Neural progenitor cell (in vitro differentiated cells): Measurements from ENCODE around the gene ANKK1.

Experiments used
- EZH2phosphoT487 ChIP-seq: fragments of 200-600 bp; sonication (generic); IDR thresholded peaks from 2 replicates; pipeline ENCODE4 v1.6.1; 2017; ENCODE audit warnings: antibody characterized with exemption
- TF ChIP-seq, protein P1 (sequence below): fragments of 200-600 bp; sonication (generic); IDR thresholded peaks from 2 replicates; pipeline ENCODE4 v1.5.1; 2017; ENCODE audit warnings: antibody characterized with exemption, mild to moderate bottlenecking

DNA sequence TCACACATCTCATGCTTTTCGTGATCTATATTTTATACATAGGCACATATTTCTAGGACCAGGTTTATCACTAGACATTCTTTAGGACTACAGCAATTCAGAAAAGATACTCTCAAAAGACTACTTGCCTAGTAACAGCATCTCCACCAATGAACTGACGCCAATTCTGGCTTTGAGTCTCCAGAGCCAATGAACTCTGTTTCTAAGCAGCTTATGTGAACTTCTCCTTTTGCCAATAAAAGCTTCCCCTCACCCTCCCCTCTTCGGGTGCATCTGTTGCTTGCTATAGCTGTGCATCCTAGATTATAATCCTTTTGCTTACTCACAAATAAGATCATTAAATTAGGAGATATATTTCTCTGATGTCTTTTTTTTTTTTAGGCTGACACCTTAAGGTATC is 11.4 kb upstream of the ANKK1 start:
- TF ChIP-seq, protein P1, sequence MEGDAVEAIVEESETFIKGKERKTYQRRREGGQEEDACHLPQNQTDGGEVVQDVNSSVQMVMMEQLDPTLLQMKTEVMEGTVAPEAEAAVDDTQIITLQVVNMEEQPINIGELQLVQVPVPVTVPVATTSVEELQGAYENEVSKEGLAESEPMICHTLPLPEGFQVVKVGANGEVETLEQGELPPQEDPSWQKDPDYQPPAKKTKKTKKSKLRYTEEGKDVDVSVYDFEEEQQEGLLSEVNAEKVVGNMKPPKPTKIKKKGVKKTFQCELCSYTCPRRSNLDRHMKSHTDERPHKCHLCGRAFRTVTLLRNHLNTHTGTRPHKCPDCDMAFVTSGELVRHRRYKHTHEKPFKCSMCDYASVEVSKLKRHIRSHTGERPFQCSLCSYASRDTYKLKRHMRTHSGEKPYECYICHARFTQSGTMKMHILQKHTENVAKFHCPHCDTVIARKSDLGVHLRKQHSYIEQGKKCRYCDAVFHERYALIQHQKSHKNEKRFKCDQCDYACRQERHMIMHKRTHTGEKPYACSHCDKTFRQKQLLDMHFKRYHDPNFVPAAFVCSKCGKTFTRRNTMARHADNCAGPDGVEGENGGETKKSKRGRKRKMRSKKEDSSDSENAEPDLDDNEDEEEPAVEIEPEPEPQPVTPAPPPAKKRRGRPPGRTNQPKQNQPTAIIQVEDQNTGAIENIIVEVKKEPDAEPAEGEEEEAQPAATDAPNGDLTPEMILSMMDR, result no peak
- no peak for TF ChIP-seq EZH2phosphoT487
